ENCODE measurements around the gene ATP6V0B. TPM values are rescaled to one million over a fixed set of nuclear protein-coding genes. Genes with fewer than 3 reads are reported as not detected.

The ATP6V0B gene
- total and polyA plus RNA-seq, 2 of the 4 experiments (the other 2 are of a cell fraction): 72.1 to 169 TPM

DNA sequence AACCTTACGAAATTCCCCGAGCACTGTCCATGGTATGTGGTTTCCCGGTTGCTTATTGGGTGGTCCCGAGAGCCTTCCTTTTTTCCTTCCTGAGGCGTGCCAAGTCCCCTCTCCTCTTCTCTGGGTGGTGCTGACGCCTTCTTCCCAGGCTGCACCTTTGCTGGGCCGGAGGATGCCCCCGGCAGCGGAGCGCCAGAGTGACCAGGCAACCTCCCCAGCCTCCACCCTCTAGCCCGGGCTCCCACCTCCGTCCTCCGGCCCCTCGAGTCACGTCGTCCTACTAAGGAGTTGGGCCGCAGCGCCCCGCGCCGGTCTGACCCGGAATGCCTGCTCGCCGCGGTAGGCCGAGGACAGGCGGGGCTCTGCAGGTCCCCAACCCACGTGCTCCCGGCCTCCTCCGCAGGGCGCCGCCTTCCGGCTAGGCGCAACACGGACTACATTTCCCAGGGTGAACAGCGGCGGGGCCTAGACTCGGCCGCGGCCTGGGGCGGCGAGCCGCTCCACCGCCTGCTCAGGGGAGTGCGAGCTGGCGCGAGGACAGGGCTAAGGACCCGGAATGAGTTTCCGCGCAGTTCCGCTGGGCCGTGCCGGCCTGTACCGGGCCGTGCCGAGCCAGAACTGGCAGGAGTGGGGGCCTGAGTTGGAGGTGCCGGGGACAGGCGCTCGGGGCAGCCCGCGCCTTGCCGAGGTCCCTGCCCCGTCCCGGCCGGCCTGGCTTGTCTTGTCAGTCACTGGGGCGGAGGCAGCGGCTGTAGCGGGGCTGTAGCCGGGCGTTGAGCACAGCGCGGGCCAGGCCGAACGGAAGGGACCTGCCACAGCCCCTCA, 28.3 kb upstream of the ATP6V0B start, which contains the start of gene IPO13 (continued):
- TF ChIP-seq MXI1 (IDR thresholded peaks at IDR 0.05; ENCODE audit: borderline replicate concordance, low read depth, low read length): peak; percentile 98
- no peak for TF ChIP-seq MAFK (IDR thresholded peaks at IDR 0.05; ENCODE audit: low read depth, low read length)
- TF ChIP-seq SMC3 (IDR thresholded peaks at IDR 0.05; ENCODE audit: low read depth, low read length): no peak; the same call in none of the 2 replicates

All from IMR-90 (cell line).